PC-3 (cell line): Measurements from ENCODE around the gene SYNPO.

ENCODE experiments used
- EZH2 ChIP-seq: fragments of 300-600 bp; sonication (generic); IDR thresholded peaks from one replicate; pipeline ENCODE4 v1.6.1; 2017; ENCODE audit warnings: antibody characterized with exemption, mild to moderate bottlenecking, low read length; ENCODE audit not compliant: unreplicated experiment
- EZH2phosphoT487 ChIP-seq: fragments of 300-600 bp; sonication (generic); IDR thresholded peaks from 2 replicates; pipeline ENCODE4 v1.6.1; 2018; ENCODE audit warnings: mild to moderate bottlenecking, antibody characterized with exemption, low read length, borderline replicate concordance
- TF ChIP-seq, protein P1 (sequence below): fragments of 300-600 bp; sonication (generic); conservative IDR thresholded peaks from 2 replicates; pipeline ENCODE4 v1.5.1; 2017; ENCODE audit warnings: antibody characterized with exemption, low read depth, mild to moderate bottlenecking, low read length

DNA sequence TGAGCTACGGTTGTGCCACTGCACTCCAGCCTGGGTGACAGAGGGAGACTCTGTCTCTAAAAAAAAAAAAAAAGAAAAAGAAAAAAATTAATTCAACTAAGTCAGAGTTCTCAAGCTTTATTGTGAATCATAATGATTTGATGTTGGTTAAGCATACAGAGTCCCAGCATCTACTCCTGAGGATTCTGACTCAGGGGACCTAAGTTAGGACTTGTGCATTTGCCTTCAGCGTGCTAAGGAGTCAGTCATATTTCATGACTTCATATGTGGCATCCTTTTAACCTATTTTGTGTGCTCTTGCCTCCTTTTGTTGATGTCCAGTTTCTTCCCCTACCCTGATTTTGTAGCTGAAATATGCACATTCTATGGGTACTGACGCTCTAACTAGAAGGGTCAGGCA is 23.5 kb downstream of the SYNPO start:
- TF ChIP-seq, protein P1, sequence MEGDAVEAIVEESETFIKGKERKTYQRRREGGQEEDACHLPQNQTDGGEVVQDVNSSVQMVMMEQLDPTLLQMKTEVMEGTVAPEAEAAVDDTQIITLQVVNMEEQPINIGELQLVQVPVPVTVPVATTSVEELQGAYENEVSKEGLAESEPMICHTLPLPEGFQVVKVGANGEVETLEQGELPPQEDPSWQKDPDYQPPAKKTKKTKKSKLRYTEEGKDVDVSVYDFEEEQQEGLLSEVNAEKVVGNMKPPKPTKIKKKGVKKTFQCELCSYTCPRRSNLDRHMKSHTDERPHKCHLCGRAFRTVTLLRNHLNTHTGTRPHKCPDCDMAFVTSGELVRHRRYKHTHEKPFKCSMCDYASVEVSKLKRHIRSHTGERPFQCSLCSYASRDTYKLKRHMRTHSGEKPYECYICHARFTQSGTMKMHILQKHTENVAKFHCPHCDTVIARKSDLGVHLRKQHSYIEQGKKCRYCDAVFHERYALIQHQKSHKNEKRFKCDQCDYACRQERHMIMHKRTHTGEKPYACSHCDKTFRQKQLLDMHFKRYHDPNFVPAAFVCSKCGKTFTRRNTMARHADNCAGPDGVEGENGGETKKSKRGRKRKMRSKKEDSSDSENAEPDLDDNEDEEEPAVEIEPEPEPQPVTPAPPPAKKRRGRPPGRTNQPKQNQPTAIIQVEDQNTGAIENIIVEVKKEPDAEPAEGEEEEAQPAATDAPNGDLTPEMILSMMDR = no peak
- TF ChIP-seq EZH2phosphoT487 (no peak), EZH2 (no peak)
